Endothelial cell of umbilical vein (primary cell): ENCODE data around the gene ELMOD3. TPM values are rescaled to one million over a fixed set of nuclear protein-coding genes. Genes with fewer than 3 reads are reported as not detected.
"Not testable (repeated sequence)": the region's sequence is repeated elsewhere in the genome, so short reads cannot be mapped to it uniquely, and the experiment has no call there.

Experiments used
- BruUV-seq: library from RNA; stranded (reverse); fragments of 400-500 nt; replicated peaks from 2 replicates; lab custom pipeline; 2021; lab: Mats Ljungman, UMichigan
- CTCF ChIA-PET: fragments of 300-600, 350-600 bp; sonication (Branson Sonifier 250); formaldehyde crosslinking; loops from one replicate; lab custom pipeline; 2021; ENCODE audit warnings: antibody characterized with exemption, inconsistent platforms; lab: Charles Lee
- POLR2A ChIA-PET: fragments of 300-600, 350-600 bp; sonication (Branson Sonifier 250); formaldehyde crosslinking; loops from one replicate; lab custom pipeline; 2021; ENCODE audit warnings: antibody characterized with exemption, inconsistent platforms; lab: Charles Lee
- DNase-seq: peaks from one replicate; pipeline ENCODE4 v3.0.0-alpha.2; 2011; ENCODE audit warnings: low read depth, low spot score
- FAIRE-seq: peaks from 2 replicates; lab custom pipeline; 2011; peaks lifted over from hg19 to GRCh38; lab: Jason Lieb, UNC
- H2AFZ ChIP-seq: 2 replicates; pipeline ENCODE4 v1.6.0; 2012; ENCODE audit warnings: low read depth, low read length, control low read depth, inconsistent platforms
- H3K27ac ChIP-seq: 2 replicates; pipeline ENCODE4 v1.5.1; 2011; ENCODE audit warnings: low read depth, mild to moderate bottlenecking, control low read depth, low read length, moderate library complexity; ENCODE audit not compliant: insufficient read depth
- H3K27me3 ChIP-seq, 2 experiments: 2 replicates each; pipeline versions ENCODE4 v1.6.0 to v1.6.1; 2011; ENCODE audit warnings: low read length in 2 of 2, mixed read lengths in 1 of 2; ENCODE audit not compliant: control insufficient read depth in 2 of 2, insufficient read depth in 2 of 2
- H3K36me3 ChIP-seq, 2 experiments: 2 replicates in 1 of 2; 3 replicates in 1 of 2; pipeline ENCODE4 v1.5.1; 2011; ENCODE audit warnings: low read length in 2 of 2, mild to moderate bottlenecking in 1 of 2, moderate library complexity in 1 of 2; ENCODE audit not compliant: control insufficient read depth in 2 of 2, insufficient read depth in 2 of 2; ENCODE audit errors: extremely low read depth in 1 of 2
- H3K4me1 ChIP-seq: 3 replicates; pipeline ENCODE4 v1.5.1; 2011; ENCODE audit warnings: mild to moderate bottlenecking, low read length; ENCODE audit not compliant: control insufficient read depth, insufficient read depth; ENCODE audit errors: extremely low read depth
- H3K4me2 ChIP-seq: 2 replicates; pipeline ENCODE4 v1.6.1; 2011; ENCODE audit warnings: low read length, control low read depth, mixed read lengths; ENCODE audit not compliant: insufficient read depth
- H3K4me3 ChIP-seq, 3 experiments: fragments of 200-600 bp in 1 of 3; sonication (generic), shearing (Covaris generic) in 1 of 3; replicated peaks in 1 of 3; 2 replicates each; pipeline ENCODE4 v1.5.1; 2011 to 2016; ENCODE audit warnings: control low read depth in 3 of 3, low read length in 3 of 3, mild to moderate bottlenecking in 2 of 3, inconsistent platforms in 1 of 3, low read depth in 1 of 3, moderate library complexity in 1 of 3; ENCODE audit not compliant: insufficient read depth in 1 of 3
- H3K79me2 ChIP-seq: 2 replicates; pipeline ENCODE4 v1.6.0; 2012; ENCODE audit warnings: low read length, inconsistent platforms; ENCODE audit not compliant: control insufficient read depth, insufficient read depth
- H3K9ac ChIP-seq: replicated peaks from 2 replicates; pipeline ENCODE3; 2011; ENCODE audit warnings: low read length, control low read depth; ENCODE audit not compliant: insufficient read depth; ENCODE audit errors: extremely low read depth
- H3K9me1 ChIP-seq: replicated peaks from 3 replicates; pipeline ENCODE4 v1.6.0; 2011; ENCODE audit warnings: mild to moderate bottlenecking, low read length; ENCODE audit not compliant: control insufficient read depth, insufficient read depth; ENCODE audit errors: extremely low read depth
- H3K9me3 ChIP-seq: replicated peaks from 2 replicates; pipeline ENCODE4 v1.5.1; 2012; ENCODE audit warnings: low read length, inconsistent platforms; ENCODE audit not compliant: control insufficient read depth, insufficient read depth
- H4K20me1 ChIP-seq: replicated peaks from 2 replicates; pipeline ENCODE3; 2011; ENCODE audit warnings: mild to moderate bottlenecking, low read length; ENCODE audit not compliant: control insufficient read depth, insufficient read depth; ENCODE audit errors: extremely low read depth
- CTCF ChIP-seq, 2 donors: IDR thresholded peaks; 1 replicate in 1 of 2; 2 replicates in 1 of 2; pipeline ENCODE4 v1.5.1; 2011; ENCODE audit warnings: low read length in 2 of 2, mild to moderate bottlenecking in 2 of 2, moderate library complexity in 2 of 2, control low read depth in 1 of 2, inconsistent platforms in 1 of 2, low read depth in 1 of 2; ENCODE audit not compliant: insufficient read depth in 1 of 2; ENCODE audit errors: extremely low read depth in 1 of 2
- MAX ChIP-seq: IDR thresholded peaks from 2 replicates; pipeline ENCODE4 v1.6.1; 2011; ENCODE audit not compliant: insufficient read depth, insufficient read length
- MYC ChIP-seq: IDR thresholded peaks from one replicate; pipeline ENCODE4 v1.6.1; 2011; ENCODE audit warnings: mild to moderate bottlenecking, low read depth, low read length
- dilution Hi-C: fragments of 300-500 bp; cut with MboI; formaldehyde crosslinking; loops from one replicate; pipeline ENCODE4 v1.15.0; 2019; ENCODE audit warnings: low sequenced_read_pairs; ENCODE audit not compliant: extremely low pct_ligation_motif_present
- intact Hi-C: fragments of 100-400 bp; cut with micrococcal nuclease; formaldehyde crosslinking; loops from one replicate; pipeline ENCODE4 v1.10.0; 2022
- polyA plus RNA-seq, 4 experiments: library from polyadenylated mRNA; depleted of rRNA in 3 of 4; stranded (reverse) in 3 of 4; unstranded in 1 of 4; fragments of >200 nt; gene quantifications; 2 replicates each; pipeline versions ENCODE4 v1.2.1 to v1.2.3, GENCODE V29; 2011 to 2012; ENCODE audit warnings: missing spikeins in 1 of 4
- total RNA-seq: library from RNA; stranded (reverse); gene quantifications from 2 replicates; pipeline ENCODE4 v1.2.3, GENCODE V29; 2021

ELMOD3 gene
- total and polyA plus RNA-seq, 2 donors (not counting 3 experiments of a cell fraction or from before 2014, with no cell fraction given): 12.3 to 22.0 TPM

GRCh38 chr2:85330839-85331636 lies 23.5 kb upstream of the ELMOD3 start:
- Histone ChIP-seq H3K36me3 (peaks cover 0 to 3% of the 10 kb centered on the region in 2 experiments), H3K4me1 (peaks cover 14% of the 10 kb centered on the region), H3K9me1 (no peaks in the 10 kb centered on the region), H3K9ac (no peak overlapping the region), H2AFZ (no peak overlapping the region), H3K27me3 (no peaks in the 10 kb centered on the region), H3K4me3 (no peak overlapping the region), H3K27ac (no peak overlapping the region), H3K79me2 (peaks cover 17% of the 10 kb centered on the region), H3K4me2 (no peak overlapping the region), H4K20me1 (no peaks in the 10 kb centered on the region), H3K9me3 (no peaks in the 10 kb centered on the region)
- FAIRE-seq: no peak
- dilution Hi-C loops (no loop called here), intact Hi-C loops (no loop called here)
- ChIA-PET POLR2A (no interaction called here), CTCF (no interaction called here)
- DNase-seq: no peak
- BruUV-seq: no TSS peak
- TF ChIP-seq MAX: no peak
- TF ChIP-seq MYC: no peak
- TF ChIP-seq CTCF (IDR thresholded peaks at IDR 0.05; ENCODE audit: extremely low read depth in 1 of 2, insufficient read depth in 1 of 2, low read depth in 1 of 2, low read length in 2 of 2): no peak

- H3K79me2 ChIP-seq, POLR2A ChIA-PET, H3K4me3 ChIP-seq, H3K27ac ChIP-seq, BruUV-seq, H3K4me2 ChIP-seq, H3K9me1 ChIP-seq, H4K20me1 ChIP-seq, H3K27me3 ChIP-seq, FAIRE-seq, intact Hi-C loops, H3K36me3 ChIP-seq, H2AFZ ChIP-seq, H3K9ac ChIP-seq, H3K4me1 ChIP-seq, CTCF ChIA-PET, DNase-seq, dilution Hi-C loops, H3K9me3 ChIP-seq: not testable (repeated sequence)
Measured at GRCh38 chr2:85333877-85334276, 20.7 kb upstream of the ELMOD3 start.
